Measurements from ENCODE around the gene CLDN4. TPM values are rescaled to one million over a fixed set of nuclear protein-coding genes. Genes with fewer than 3 reads are reported as not detected.
"Not testable (repeated sequence)": the region's sequence is repeated elsewhere in the genome, so short reads cannot be mapped to it uniquely, and the experiment has no call there.

CLDN4 gene
- total RNA-seq, 2 experiments from 2014 or later = 0.12 to 0.16 TPM

GRCh38 chr7:73845701-73846195, 15.0 kb downstream of the CLDN4 start:
- H3K36me3 Mint-ChIP-seq (ENCODE audit: low read depth); DNase-seq; H3K27ac Mint-ChIP-seq; POLR2A ChIA-PET; H3K27me3 Mint-ChIP-seq; H3K4me3 Mint-ChIP-seq; H3K9me3 Mint-ChIP-seq (ENCODE audit: low read depth); intact Hi-C loops (cut with DNase I, micrococcal nuclease); ATAC-seq: not testable (repeated sequence)
- H3K4me1 Mint-ChIP-seq = peaks cover 14% of the 10 kb centered on the region
- CTCF ChIA-PET = interaction anchor here (1.0 kb wide), 1 partner anchor 9 kb away, joined by 4 read pairs; no protein-coding TSS in a partner anchor

- H3K4me1 Mint-ChIP-seq = peaks cover 29% of the 10 kb centered on the region
- ATAC-seq (no peak), DNase-seq (no peak)
- ChIA-PET POLR2A (interaction anchor here (0.6 kb wide), 1 partner anchor 11 kb away, joined by 3 read pairs; no protein-coding TSS in a partner anchor), CTCF (no interaction called here)
- intact Hi-C loops (cut with DNase I, micrococcal nuclease) = no loop called here
- H3K27me3 Mint-ChIP-seq = peaks cover 2% of the 10 kb centered on the region
- H3K9me3 Mint-ChIP-seq (ENCODE audit: low read depth) = no peaks in the 10 kb centered on the region
- no peak overlapping the region for H3K27ac Mint-ChIP-seq
- no peaks in the 10 kb centered on the region for H3K36me3 Mint-ChIP-seq (ENCODE audit: low read depth)
- no peak overlapping the region for H3K4me3 Mint-ChIP-seq
Observed at GRCh38 chr7:73847941-73848723, 17.3 kb downstream of the CLDN4 start.

- CTCF ChIA-PET = interaction anchor here (0.7 to 1.0 kb wide), 5 partner anchors 8 to 186 kb away, joined by 3 to 4 read pairs (median 3); partner anchors contain the start of genes ABHD11 and METTL27
- intact Hi-C loops (cut with DNase I, micrococcal nuclease) = loop anchor here (1.0 to 10.0 kb wide), 6 partner anchors 112 to 326 kb away; partner anchors contain the start of genes ABHD11 (in 1 of the 2), BAZ1B (in 1 of the 2), EIF4H (in 1 of the 2) and TBL2 (in 1 of the 2)
Observed at GRCh38 chr7:73850781-73851207, 20.0 kb downstream of the CLDN4 start.

DNA sequence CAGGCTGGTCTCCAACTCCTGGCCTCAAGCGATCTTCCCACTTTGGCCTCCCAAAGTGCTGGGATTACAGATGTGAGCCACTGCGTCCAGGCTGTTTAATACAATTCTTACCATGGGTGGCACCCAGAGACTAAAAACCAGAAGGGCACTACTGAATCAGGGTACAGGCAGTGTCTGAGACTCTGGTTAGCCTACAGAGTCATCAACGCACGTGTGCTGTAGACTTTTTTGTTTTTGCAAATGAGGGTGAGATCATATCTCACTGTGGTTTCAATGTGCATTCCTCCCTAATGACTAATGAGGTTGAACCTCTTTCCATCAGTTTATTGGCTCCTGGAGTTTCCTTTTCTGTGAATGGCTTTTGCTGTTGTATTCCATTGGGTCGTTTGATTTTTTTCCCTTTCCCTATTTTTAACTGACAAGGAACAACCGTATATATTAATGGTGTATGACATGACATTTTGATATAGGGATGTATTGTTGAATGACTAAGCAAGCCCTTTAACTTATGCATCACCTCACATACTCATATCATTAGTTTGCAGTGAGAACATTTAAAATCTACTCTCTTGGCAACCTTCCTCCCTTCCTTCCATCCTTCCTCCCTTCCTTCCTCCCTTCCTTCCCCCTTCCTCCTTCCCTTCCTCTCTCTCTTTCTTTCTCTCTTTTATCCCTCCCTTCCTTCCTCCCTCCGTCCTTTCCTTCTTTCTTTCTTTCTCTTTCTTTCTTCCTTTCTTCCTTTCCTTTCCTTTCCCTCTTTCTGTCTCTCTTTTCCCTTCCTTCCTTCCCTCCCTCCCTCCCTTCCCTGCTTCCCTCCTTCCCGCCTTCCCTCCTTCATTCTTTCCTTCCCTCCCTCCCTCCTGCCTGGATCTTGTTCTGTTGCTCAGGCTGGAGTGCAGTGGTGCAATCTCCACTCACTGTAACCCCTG, 20.9 kb downstream of the CLDN4 start:
- peak; percentile 96 for ATAC-seq

More at GRCh38 chr7:73850781-73851207, 20.0 kb downstream of the CLDN4 start:
- H3K27me3 Mint-ChIP-seq = peaks cover 11% of the 10 kb centered on the region
- peak; percentile 26 for DNase-seq
- H3K4me3 Mint-ChIP-seq = no peak overlapping the region
- no peaks in the 10 kb centered on the region for H3K36me3 Mint-ChIP-seq (ENCODE audit: low read depth)
- peaks cover 32% of the 10 kb centered on the region for H3K4me1 Mint-ChIP-seq
- POLR2A ChIA-PET = interaction anchor here (0.7 kb wide), 1 partner anchor 296 kb away, joined by 3 read pairs; no protein-coding TSS in a partner anchor
- no peak for ATAC-seq
- no peak overlapping the region for H3K27ac Mint-ChIP-seq
- no peaks in the 10 kb centered on the region for H3K9me3 Mint-ChIP-seq (ENCODE audit: low read depth)

DNA sequence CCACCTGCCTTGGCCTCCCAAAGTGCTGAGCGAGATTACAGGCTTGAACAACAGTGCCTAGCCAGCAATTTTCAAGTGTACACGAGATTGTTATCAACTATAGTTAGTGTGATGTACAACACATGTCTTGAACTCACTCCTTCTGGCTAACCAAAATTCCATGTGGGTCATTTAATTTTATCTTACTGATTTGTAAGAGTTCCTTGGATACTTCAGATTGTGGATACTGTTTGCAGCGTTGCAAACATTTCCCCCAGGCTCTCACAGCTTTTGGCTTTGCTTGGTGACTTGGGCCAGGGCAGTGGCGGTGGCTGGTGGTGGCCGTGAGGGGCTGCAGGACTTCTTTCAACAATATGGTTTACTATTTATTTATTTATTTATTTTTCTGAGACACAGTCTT, 21.7 kb downstream of the CLDN4 start:
- Mint-ChIP-seq H3K9me3 (ENCODE audit: low read depth) (no peaks in the 10 kb centered on the region), H3K27me3 (peaks cover 15% of the 10 kb centered on the region), H3K36me3 (ENCODE audit: low read depth) (no peaks in the 10 kb centered on the region), H3K4me3 (no peak overlapping the region), H3K4me1 (peaks cover 33% of the 10 kb centered on the region), H3K27ac (no peak overlapping the region)
- POLR2A ChIA-PET = no interaction called here
- no peak for DNase-seq
- CTCF ChIA-PET = interaction anchor here (3.1 kb wide), 1 partner anchor 41 kb away, joined by 15 read pairs; no protein-coding TSS in a partner anchor
- no peak for ATAC-seq
- intact Hi-C loops (cut with DNase I, micrococcal nuclease) = loop anchor here (5.0 to 10.0 kb wide), 3 partner anchors 248 to 328 kb away; partner anchors contain the start of genes BAZ1B (in 1 of the 2) and EIF4H (in 1 of the 2)

More for the DNA sequence above, 20.9 kb downstream of the CLDN4 start:
- intact Hi-C loops (cut with DNase I, micrococcal nuclease) = loop anchor here (1.0 to 10.0 kb wide), 6 partner anchors 113 to 327 kb away; partner anchors contain the start of genes ABHD11 (in 1 of the 2), BAZ1B (in 1 of the 2), EIF4H (in 1 of the 2) and TBL2 (in 1 of the 2)
- H3K27me3 Mint-ChIP-seq = peaks cover 13% of the 10 kb centered on the region
- H3K36me3 Mint-ChIP-seq (ENCODE audit: low read depth) = no peaks in the 10 kb centered on the region
- CTCF ChIA-PET = interaction anchor here (0.8 to 1.0 kb wide), 2 partner anchors 9 to 113 kb away, joined by 4 read pairs; partner anchors contain the start of genes ABHD11 and METTL27
- peaks cover 33% of the 10 kb centered on the region for H3K4me1 Mint-ChIP-seq
- peak; percentile 60 for DNase-seq
- POLR2A ChIA-PET = no interaction called here
- H3K9me3 Mint-ChIP-seq (ENCODE audit: low read depth) = no peaks in the 10 kb centered on the region
- no peak overlapping the region for H3K4me3 Mint-ChIP-seq
- peak overlapping the region; percentile 65 for H3K27ac Mint-ChIP-seq

DNA sequence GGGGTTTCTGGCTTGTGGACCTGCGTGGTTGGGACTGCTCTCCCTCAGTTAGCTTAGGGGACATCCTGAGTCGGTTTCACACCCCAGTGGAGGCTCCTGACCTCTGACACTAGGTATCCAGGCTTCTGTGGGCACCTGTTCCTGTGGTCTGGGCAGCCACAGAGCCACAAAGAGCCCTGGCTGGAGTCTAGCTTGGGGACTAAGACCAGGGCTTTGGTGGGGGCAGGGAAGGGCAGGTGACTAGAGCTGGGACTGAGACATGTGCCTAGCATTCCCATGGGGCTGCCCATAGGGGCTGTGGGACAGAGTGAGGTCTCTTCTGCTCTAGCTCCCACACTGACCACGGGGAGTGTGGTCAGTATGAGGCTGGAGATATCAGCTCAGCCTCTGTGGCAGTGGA, 26.1 kb downstream of the CLDN4 start:
- intact Hi-C loops (cut with DNase I, micrococcal nuclease) = loop anchor here in 1 of 2 experiments (10.0 kb wide), 2 partner anchors 252 to 332 kb away; partner anchors contain the start of gene BAZ1B
- Mint-ChIP-seq H3K4me1 (peaks cover 13% of the 10 kb centered on the region), H3K36me3 (ENCODE audit: low read depth) (no peaks in the 10 kb centered on the region), H3K4me3 (no peak overlapping the region), H3K27me3 (peaks cover 21% of the 10 kb centered on the region), H3K9me3 (ENCODE audit: low read depth) (no peaks in the 10 kb centered on the region), H3K27ac (no peak overlapping the region)
- POLR2A ChIA-PET = no interaction called here
- ATAC-seq = no peak
- no peak for DNase-seq
- CTCF ChIA-PET = interaction anchor here (0.6 to 1.3 kb wide), 3 partner anchors 13 to 47 kb away, joined by 3 to 8 read pairs (median 4); no protein-coding TSS in a partner anchor

DNA sequence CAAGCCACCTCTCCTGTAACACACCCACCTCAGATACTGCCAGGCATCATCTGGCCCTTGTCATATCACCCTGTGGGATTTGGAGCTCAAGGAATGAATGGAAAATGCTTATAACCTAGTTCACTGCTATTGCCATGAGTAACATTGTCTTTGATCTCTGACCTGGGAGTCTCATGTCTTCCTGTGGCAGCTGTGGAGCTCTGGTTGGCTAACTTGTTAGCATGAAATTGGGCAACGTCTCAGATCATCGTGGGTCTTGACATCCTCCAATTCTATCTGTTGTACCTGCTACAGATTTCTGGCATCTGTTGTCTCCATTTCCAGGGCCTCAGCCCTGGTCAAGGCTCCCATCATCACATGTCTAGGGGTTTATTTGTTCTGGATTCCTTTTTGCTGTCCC, 28.0 kb downstream of the CLDN4 start:
- intact Hi-C loops (cut with DNase I, micrococcal nuclease) = loop anchor here in 1 of 2 experiments (10.0 kb wide), 2 partner anchors 254 to 334 kb away; partner anchors contain the start of gene BAZ1B
- Mint-ChIP-seq H3K27me3 (peaks cover 17% of the 10 kb centered on the region), H3K36me3 (ENCODE audit: low read depth) (no peaks in the 10 kb centered on the region), H3K4me3 (no peak overlapping the region), H3K27ac (no peak overlapping the region), H3K4me1 (peaks cover 6% of the 10 kb centered on the region), H3K9me3 (ENCODE audit: low read depth) (no peaks in the 10 kb centered on the region)
- no peak for DNase-seq
- ChIA-PET POLR2A (no interaction called here), CTCF (interaction anchor here (1.0 kb wide), 1 partner anchor 127 kb away, joined by 4 read pairs; no protein-coding TSS in a partner anchor)
- no peak for ATAC-seq

DNA sequence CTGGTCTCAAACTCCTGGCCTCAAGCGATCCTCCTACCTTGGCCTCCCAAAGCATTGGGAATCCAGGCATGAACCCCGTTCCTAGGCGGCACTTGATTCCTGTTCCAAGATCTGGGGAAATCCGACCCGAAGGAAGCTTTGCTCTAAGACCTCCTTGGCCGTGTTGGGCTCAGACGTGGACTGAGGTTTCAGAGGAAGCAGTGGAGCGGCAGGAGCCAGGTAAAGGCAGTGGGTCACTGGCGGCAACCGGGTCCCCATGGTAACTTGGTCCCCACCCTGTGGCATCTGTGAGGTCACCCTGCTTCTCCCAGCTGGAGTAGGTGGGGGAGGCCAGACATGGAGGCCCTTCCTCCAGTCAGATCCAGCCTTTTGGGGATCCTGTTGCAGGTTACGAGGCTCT, 30.1 kb downstream of the CLDN4 start, which contains the start of gene TMEM270:
TSS of gene TMEM270 (plus strand) at position 301 of the 400 bp plus-strand sequence. CDS start at position 337, 36 bp downstream.
- no peak within 1 kb of the TSS for H3K4me3 Mint-ChIP-seq
- no peaks in the 10 kb centered on the region for H3K9me3 Mint-ChIP-seq (ENCODE audit: low read depth)
- H3K27ac Mint-ChIP-seq = no peak within 1 kb of the TSS
- no peak for DNase-seq
- no peak for ATAC-seq
- H3K4me1 Mint-ChIP-seq = peaks cover under 1% of the 10 kb centered on the region
- H3K36me3 Mint-ChIP-seq (ENCODE audit: low read depth) = no peaks in the 10 kb centered on the region
- CTCF ChIA-PET = no interaction called here
- H3K27me3 Mint-ChIP-seq = peaks cover 12% of the 10 kb centered on the region
- intact Hi-C loops (cut with DNase I, micrococcal nuclease) = no loop called here
- POLR2A ChIA-PET = no interaction called here

GRCh38 chr7:73861305-73861704, 30.5 kb downstream of the CLDN4 start:
- ATAC-seq (no peak), DNase-seq (no peak)
- no peak overlapping the region for H3K27ac Mint-ChIP-seq
- H3K4me3 Mint-ChIP-seq = no peak overlapping the region
- H3K4me1 Mint-ChIP-seq = no peaks in the 10 kb centered on the region
- H3K27me3 Mint-ChIP-seq = peaks cover 12% of the 10 kb centered on the region
- intact Hi-C loops (cut with DNase I, micrococcal nuclease) = no loop called here
- POLR2A ChIA-PET = no interaction called here
- H3K36me3 Mint-ChIP-seq (ENCODE audit: low read depth) = no peaks in the 10 kb centered on the region
- H3K9me3 Mint-ChIP-seq (ENCODE audit: low read depth) = no peaks in the 10 kb centered on the region
- CTCF ChIA-PET = no interaction called here

GRCh38 chr7:73864981-73865711, 34.4 kb downstream of the CLDN4 start:
- H3K4me3 Mint-ChIP-seq = no peak overlapping the region
- H3K36me3 Mint-ChIP-seq (ENCODE audit: low read depth) = no peaks in the 10 kb centered on the region
- ChIA-PET POLR2A (no interaction called here), CTCF (interaction anchor here (0.6 to 1.2 kb wide), 3 partner anchors 10 to 164 kb away, joined by 3 to 5 read pairs (median 3); no protein-coding TSS in a partner anchor)
- no peaks in the 10 kb centered on the region for H3K9me3 Mint-ChIP-seq (ENCODE audit: low read depth)
- DNase-seq = no peak
- intact Hi-C loops (cut with DNase I, micrococcal nuclease) = no loop called here
- ATAC-seq = no peak
- H3K27me3 Mint-ChIP-seq = peaks cover under 1% of the 10 kb centered on the region
- H3K27ac Mint-ChIP-seq = no peak overlapping the region
- no peaks in the 10 kb centered on the region for H3K4me1 Mint-ChIP-seq

Measured in activated CD4-positive, alpha-beta T cell treated with anti-CD3 and anti-CD28 coated beads for 36 hours (primary cell).